SJSA1 (cell line): ENCODE data around the gene CCDC57. TPM values are rescaled to one million over a fixed set of nuclear protein-coding genes. Genes with fewer than 3 reads are reported as not detected.

Experiments
- DNase-seq, 2 experiments: peaks; one replicate each; pipeline ENCODE4 v3.0.0-alpha.2; 2015 to 2020; ENCODE audit warnings: low spot score in 2 of 2, low read depth in 1 of 2
- H3K27ac ChIP-seq: fragments of 250-450 bp; sonication (Bioruptor Pico); 2 replicates; pipeline ENCODE4 v1.5.1; 2020; ENCODE audit warnings: mild to moderate bottlenecking, moderate library complexity
- H3K27me3 ChIP-seq: fragments of 250-450 bp; sonication (Bioruptor Pico); replicated peaks from 2 replicates; pipeline ENCODE4 v1.5.1; 2020; ENCODE audit warnings: mild to moderate bottlenecking, moderate library complexity
- H3K36me3 ChIP-seq: fragments of 250-450 bp; sonication (Bioruptor Pico); 2 replicates; pipeline ENCODE4 v1.5.1; 2020; ENCODE audit warnings: mild to moderate bottlenecking
- H3K4me1 ChIP-seq: fragments of 250-450 bp; sonication (Bioruptor Pico); replicated peaks from 2 replicates; pipeline ENCODE4 v1.6.1; 2021; ENCODE audit warnings: mild to moderate bottlenecking
- H3K4me3 ChIP-seq: fragments of 250-450 bp; sonication (Bioruptor Pico); 2 replicates; pipeline ENCODE4 v1.5.1; 2020; ENCODE audit warnings: mild to moderate bottlenecking
- H3K9me3 ChIP-seq: fragments of 250-450 bp; sonication (Bioruptor Pico); replicated peaks from 2 replicates; pipeline ENCODE4 v1.5.1; 2020; ENCODE audit warnings: mild to moderate bottlenecking
- total RNA-seq: library from RNA; depleted of rRNA; stranded (reverse); fragments of >200 nt; shearing (Covaris generic); gene quantifications from 2 replicates; pipeline ENCODE4 v1.2.3, GENCODE V29; 2014

CCDC57 gene
- total RNA-seq, 1 experiment from 2014 or later, result 8.2 TPM

GRCh38 chr17:82235775-82236141 lies 23.1 kb upstream of the CCDC57 start:
- H3K4me1 ChIP-seq, result peaks cover 87% of the 10 kb centered on the region
- no peak overlapping the region for H3K27ac ChIP-seq
- peaks cover 88% of the 10 kb centered on the region for H3K36me3 ChIP-seq
- H3K9me3 ChIP-seq, result no peaks in the 10 kb centered on the region
- no peak for DNase-seq
- H3K4me3 ChIP-seq, result no peak overlapping the region
- no peaks in the 10 kb centered on the region for H3K27me3 ChIP-seq

GRCh38 chr17:82235056-82235774 lies 22.6 kb upstream of the CCDC57 start:
- no peaks in the 10 kb centered on the region for H3K27me3 ChIP-seq
- H3K9me3 ChIP-seq, result no peaks in the 10 kb centered on the region
- H3K27ac ChIP-seq, result no peak overlapping the region
- H3K36me3 ChIP-seq, result peaks cover 88% of the 10 kb centered on the region
- DNase-seq, result no peak
- H3K4me3 ChIP-seq, result no peak overlapping the region
- H3K4me1 ChIP-seq, result peaks cover 87% of the 10 kb centered on the region

- H3K27ac ChIP-seq, result no peak overlapping the region
- H3K36me3 ChIP-seq, result peaks cover 88% of the 10 kb centered on the region
- no peaks in the 10 kb centered on the region for H3K27me3 ChIP-seq
- peak; percentile 77 to 94 for DNase-seq
- no peaks in the 10 kb centered on the region for H3K9me3 ChIP-seq
- no peak overlapping the region for H3K4me3 ChIP-seq
- H3K4me1 ChIP-seq, result peaks cover 87% of the 10 kb centered on the region
These were observed 21.8 kb upstream of the CCDC57 start for GRCh38 chr17:82234211-82235055.

- Histone ChIP-seq H3K4me1 (peaks cover 93% of the 10 kb centered on the region), H3K36me3 (peaks cover 83% of the 10 kb centered on the region), H3K4me3 (no peak overlapping the region), H3K9me3 (peaks cover 4% of the 10 kb centered on the region), H3K27ac (no peak overlapping the region), H3K27me3 (no peaks in the 10 kb centered on the region)
- DNase-seq, result no peak
These were observed 20.5 kb upstream of the CCDC57 start for GRCh38 chr17:82232876-82233785.

- H3K27me3 ChIP-seq, result no peaks in the 10 kb centered on the region
- H3K36me3 ChIP-seq, result peaks cover 76% of the 10 kb centered on the region
- peak overlapping the region; percentile 98 for H3K4me3 ChIP-seq
- H3K4me1 ChIP-seq, result peaks cover 90% of the 10 kb centered on the region
- no peak for DNase-seq
- H3K27ac ChIP-seq, result no peak overlapping the region
- peaks cover 4% of the 10 kb centered on the region for H3K9me3 ChIP-seq
These were observed 19.7 kb upstream of the CCDC57 start for GRCh38 chr17:82232322-82232820.

- H3K9me3 ChIP-seq, result peaks cover 4% of the 10 kb centered on the region
- peak overlapping the region; percentile 41 for H3K27ac ChIP-seq
- peak overlapping the region; percentile 98 for H3K4me3 ChIP-seq
- peaks cover 69% of the 10 kb centered on the region for H3K36me3 ChIP-seq
- DNase-seq, result peak; percentile 71 to 84
- H3K27me3 ChIP-seq, result no peaks in the 10 kb centered on the region
- H3K4me1 ChIP-seq, result peaks cover 85% of the 10 kb centered on the region
These were observed 19.1 kb upstream of the CCDC57 start for GRCh38 chr17:82231562-82232321.

GRCh38 chr17:82231312-82231561 lies 18.6 kb upstream of the CCDC57 start:
- Histone ChIP-seq H3K27me3 (no peaks in the 10 kb centered on the region), H3K4me3 (peak overlapping the region; percentile 98), H3K4me1 (peaks cover 80% of the 10 kb centered on the region), H3K27ac (peak overlapping the region; percentile 41), H3K36me3 (peaks cover 64% of the 10 kb centered on the region), H3K9me3 (peaks cover 4% of the 10 kb centered on the region)
- peak in 1 of 2 experiments; percentile 54 for DNase-seq

GRCh38 chr17:82230609-82231311 lies 18.1 kb upstream of the CCDC57 start:
- peaks cover 60% of the 10 kb centered on the region for H3K36me3 ChIP-seq
- DNase-seq, result peak; percentile 89 to 94
- peak overlapping the region; percentile 98 for H3K4me3 ChIP-seq
- H3K27ac ChIP-seq, result peak overlapping the region; percentile 70
- H3K9me3 ChIP-seq, result peaks cover 4% of the 10 kb centered on the region
- H3K4me1 ChIP-seq, result peaks cover 76% of the 10 kb centered on the region
- no peaks in the 10 kb centered on the region for H3K27me3 ChIP-seq

- Histone ChIP-seq H3K36me3 (peaks cover 51% of the 10 kb centered on the region), H3K4me3 (peak overlapping the region; percentile 98), H3K27ac (peak overlapping the region; percentile 70), H3K9me3 (peaks cover 4% of the 10 kb centered on the region), H3K27me3 (no peaks in the 10 kb centered on the region), H3K4me1 (peaks cover 72% of the 10 kb centered on the region)
- peak in 1 of 2 experiments; percentile 71 for DNase-seq
These were observed 17.3 kb upstream of the CCDC57 start for GRCh38 chr17:82229698-82230608.

- Histone ChIP-seq H3K36me3 (peaks cover 43% of the 10 kb centered on the region), H3K9me3 (peaks cover 4% of the 10 kb centered on the region), H3K27ac (peak within 1 kb of the TSS; percentile 74), H3K4me1 (peaks cover 63% of the 10 kb centered on the region), H3K27me3 (no peaks in the 10 kb centered on the region), H3K4me3 (peak within 1 kb of the TSS; percentile 98)
- peak in 1 of 2 experiments; percentile 62 for DNase-seq
These were observed 16.4 kb upstream of the CCDC57 start, which contains the start of gene SLC16A3 for GRCh38 chr17:82228842-82229697. Gene SLC16A3, plus strand, starts transcription at chr17:82229042. Its CDS starts 6,967 bp downstream, at chr17:82236009.

- H3K9me3 ChIP-seq, result peaks cover 4% of the 10 kb centered on the region
- peak overlapping the region; percentile 98 for H3K4me3 ChIP-seq
- no peaks in the 10 kb centered on the region for H3K27me3 ChIP-seq
- H3K4me1 ChIP-seq, result peaks cover 57% of the 10 kb centered on the region
- peak overlapping the region; percentile 74 for H3K27ac ChIP-seq
- peaks cover 42% of the 10 kb centered on the region for H3K36me3 ChIP-seq
- DNase-seq, result no peak
These were observed 15.7 kb upstream of the CCDC57 start for GRCh38 chr17:82228278-82228841.
